ENCODE data around the gene PRUNE2.
A peak's percentile ranks its signal among the peaks of the same experiment; 100 is the strongest.

PRUNE2 gene

GRCh38 chr9:76624391-76625048, 281.4 kb downstream of the PRUNE2 start:
- H3K4me1 Mint-ChIP-seq (ENCODE audit: low read depth), result peaks cover 48% of the 10 kb centered on the region
- no peak overlapping the region for H3K4me3 Mint-ChIP-seq
- no peaks in the 10 kb centered on the region for H3K9me3 Mint-ChIP-seq
- no peaks in the 10 kb centered on the region for H3K27me3 Mint-ChIP-seq
- intact Hi-C loops (cut with micrococcal nuclease), result loop anchor here (5.0 kb wide), 1 partner anchor 62 kb away; no protein-coding TSS in a partner anchor
- H3K36me3 Mint-ChIP-seq (ENCODE audit: low read depth), result peaks cover 6% of the 10 kb centered on the region
- H3K27ac Mint-ChIP-seq, result peak overlapping the region; percentile 66

- Mint-ChIP-seq H3K4me1 (ENCODE audit: low read depth) (peaks cover 76% of the 10 kb centered on the region), H3K4me3 (no peak overlapping the region), H3K27me3 (no peaks in the 10 kb centered on the region), H3K36me3 (ENCODE audit: low read depth) (no peaks in the 10 kb centered on the region), H3K9me3 (no peaks in the 10 kb centered on the region), H3K27ac (peak overlapping the region; percentile 93)
- intact Hi-C loops (cut with micrococcal nuclease), result loop anchor here (5.0 kb wide), 1 partner anchor 59 kb away; no protein-coding TSS in a partner anchor
These were observed 284.9 kb downstream of the PRUNE2 start for GRCh38 chr9:76620996-76621395.

- intact Hi-C loops (cut with micrococcal nuclease), result loop anchor here (5.0 kb wide), 1 partner anchor 58 kb away; no protein-coding TSS in a partner anchor
- Mint-ChIP-seq H3K4me3 (no peak overlapping the region), H3K27ac (peak overlapping the region; percentile 93), H3K27me3 (no peaks in the 10 kb centered on the region), H3K9me3 (no peaks in the 10 kb centered on the region), H3K4me1 (ENCODE audit: low read depth) (peaks cover 80% of the 10 kb centered on the region), H3K36me3 (ENCODE audit: low read depth) (no peaks in the 10 kb centered on the region)
These were observed 285.3 kb downstream of the PRUNE2 start for GRCh38 chr9:76620581-76620980.

- Mint-ChIP-seq H3K27ac (peak overlapping the region; percentile 93), H3K4me3 (peak overlapping the region; percentile 6), H3K9me3 (no peaks in the 10 kb centered on the region), H3K4me1 (ENCODE audit: low read depth) (peaks cover 85% of the 10 kb centered on the region), H3K36me3 (ENCODE audit: low read depth) (no peaks in the 10 kb centered on the region), H3K27me3 (no peaks in the 10 kb centered on the region)
- intact Hi-C loops (cut with micrococcal nuclease), result loop anchor here (5.0 kb wide), 3 partner anchors 33 to 57 kb away; no protein-coding TSS in a partner anchor
These were observed 286.3 kb downstream of the PRUNE2 start for GRCh38 chr9:76619640-76620039.

GRCh38 chr9:76619197-76619596, 286.7 kb downstream of the PRUNE2 start:
- Mint-ChIP-seq H3K27ac (peak overlapping the region; percentile 93), H3K4me3 (no peak overlapping the region), H3K36me3 (ENCODE audit: low read depth) (no peaks in the 10 kb centered on the region), H3K9me3 (no peaks in the 10 kb centered on the region), H3K27me3 (no peaks in the 10 kb centered on the region), H3K4me1 (ENCODE audit: low read depth) (peaks cover 82% of the 10 kb centered on the region)
- intact Hi-C loops (cut with micrococcal nuclease), result loop anchor here (5.0 kb wide), 2 partner anchors 33 to 42 kb away; no protein-coding TSS in a partner anchor

GRCh38 chr9:76618762-76619161, 287.2 kb downstream of the PRUNE2 start:
- Mint-ChIP-seq H3K27ac (peak overlapping the region; percentile 93), H3K4me1 (ENCODE audit: low read depth) (peaks cover 77% of the 10 kb centered on the region), H3K27me3 (no peaks in the 10 kb centered on the region), H3K36me3 (ENCODE audit: low read depth) (no peaks in the 10 kb centered on the region), H3K4me3 (no peak overlapping the region), H3K9me3 (no peaks in the 10 kb centered on the region)
- intact Hi-C loops (cut with micrococcal nuclease), result loop anchor here (5.0 kb wide), 2 partner anchors 34 to 41 kb away; no protein-coding TSS in a partner anchor

GRCh38 chr9:76617497-76618175, 288.3 kb downstream of the PRUNE2 start:
- H3K9me3 Mint-ChIP-seq, result no peaks in the 10 kb centered on the region
- H3K27ac Mint-ChIP-seq, result peak overlapping the region; percentile 93
- peaks cover 72% of the 10 kb centered on the region for H3K4me1 Mint-ChIP-seq (ENCODE audit: low read depth)
- H3K4me3 Mint-ChIP-seq, result no peak overlapping the region
- no peaks in the 10 kb centered on the region for H3K27me3 Mint-ChIP-seq
- peaks cover 2% of the 10 kb centered on the region for H3K36me3 Mint-ChIP-seq (ENCODE audit: low read depth)
- intact Hi-C loops (cut with micrococcal nuclease), result loop anchor here (5.0 kb wide), 2 partner anchors 35 to 40 kb away; no protein-coding TSS in a partner anchor

GRCh38 chr9:76616780-76617179, 289.1 kb downstream of the PRUNE2 start:
- Mint-ChIP-seq H3K9me3 (no peaks in the 10 kb centered on the region), H3K4me3 (no peak overlapping the region), H3K4me1 (ENCODE audit: low read depth) (peaks cover 70% of the 10 kb centered on the region), H3K36me3 (ENCODE audit: low read depth) (peaks cover 7% of the 10 kb centered on the region), H3K27ac (no peak overlapping the region), H3K27me3 (no peaks in the 10 kb centered on the region)
- intact Hi-C loops (cut with micrococcal nuclease), result loop anchor here (5.0 kb wide), 2 partner anchors 36 to 39 kb away; no protein-coding TSS in a partner anchor

GRCh38 chr9:76615177-76615603, 290.7 kb downstream of the PRUNE2 start:
- intact Hi-C loops (cut with micrococcal nuclease), result loop anchor here (5.0 kb wide), 2 partner anchors 37 to 38 kb away; no protein-coding TSS in a partner anchor
- Mint-ChIP-seq H3K4me3 (peak overlapping the region; percentile 64), H3K36me3 (ENCODE audit: low read depth) (peaks cover 7% of the 10 kb centered on the region), H3K27ac (peak overlapping the region; percentile 83), H3K27me3 (no peaks in the 10 kb centered on the region), H3K9me3 (no peaks in the 10 kb centered on the region), H3K4me1 (ENCODE audit: low read depth) (peaks cover 72% of the 10 kb centered on the region)

GRCh38 chr9:76613974-76614373, 291.9 kb downstream of the PRUNE2 start:
- Mint-ChIP-seq H3K27ac (no peak overlapping the region), H3K4me1 (ENCODE audit: low read depth) (peaks cover 72% of the 10 kb centered on the region), H3K27me3 (no peaks in the 10 kb centered on the region), H3K36me3 (ENCODE audit: low read depth) (peaks cover 11% of the 10 kb centered on the region), H3K4me3 (peak overlapping the region; percentile 64), H3K9me3 (no peaks in the 10 kb centered on the region)
- intact Hi-C loops (cut with micrococcal nuclease), result no loop called here

GRCh38 chr9:76613150-76613781, 292.6 kb downstream of the PRUNE2 start:
- no peak overlapping the region for H3K4me3 Mint-ChIP-seq
- H3K27me3 Mint-ChIP-seq, result no peaks in the 10 kb centered on the region
- peaks cover 70% of the 10 kb centered on the region for H3K4me1 Mint-ChIP-seq (ENCODE audit: low read depth)
- H3K36me3 Mint-ChIP-seq (ENCODE audit: low read depth), result peaks cover 15% of the 10 kb centered on the region
- no peak overlapping the region for H3K27ac Mint-ChIP-seq
- no peaks in the 10 kb centered on the region for H3K9me3 Mint-ChIP-seq
- intact Hi-C loops (cut with micrococcal nuclease), result no loop called here

- peak overlapping the region; percentile 71 for H3K27ac Mint-ChIP-seq
- H3K36me3 Mint-ChIP-seq (ENCODE audit: low read depth), result peaks cover 15% of the 10 kb centered on the region
- H3K9me3 Mint-ChIP-seq, result no peaks in the 10 kb centered on the region
- intact Hi-C loops (cut with micrococcal nuclease), result no loop called here
- no peaks in the 10 kb centered on the region for H3K27me3 Mint-ChIP-seq
- H3K4me1 Mint-ChIP-seq (ENCODE audit: low read depth), result peaks cover 58% of the 10 kb centered on the region
- no peak overlapping the region for H3K4me3 Mint-ChIP-seq
These were observed 295.9 kb downstream of the PRUNE2 start for GRCh38 chr9:76610011-76610352.

GRCh38 chr9:76609285-76610010, 296.5 kb downstream of the PRUNE2 start:
- no peaks in the 10 kb centered on the region for H3K27me3 Mint-ChIP-seq
- intact Hi-C loops (cut with micrococcal nuclease), result no loop called here
- no peak overlapping the region for H3K4me3 Mint-ChIP-seq
- peak overlapping the region; percentile 71 for H3K27ac Mint-ChIP-seq
- H3K9me3 Mint-ChIP-seq, result no peaks in the 10 kb centered on the region
- H3K4me1 Mint-ChIP-seq (ENCODE audit: low read depth), result peaks cover 53% of the 10 kb centered on the region
- H3K36me3 Mint-ChIP-seq (ENCODE audit: low read depth), result peaks cover 15% of the 10 kb centered on the region
